Measurements from ENCODE around the gene KPNB1. TPM values are rescaled to one million over a fixed set of nuclear protein-coding genes. Genes with fewer than 3 reads are reported as not detected.

The KPNB1 gene
- total RNA-seq, 4 donors from 2014 or later: 179 to 236 (median 205) TPM

DNA sequence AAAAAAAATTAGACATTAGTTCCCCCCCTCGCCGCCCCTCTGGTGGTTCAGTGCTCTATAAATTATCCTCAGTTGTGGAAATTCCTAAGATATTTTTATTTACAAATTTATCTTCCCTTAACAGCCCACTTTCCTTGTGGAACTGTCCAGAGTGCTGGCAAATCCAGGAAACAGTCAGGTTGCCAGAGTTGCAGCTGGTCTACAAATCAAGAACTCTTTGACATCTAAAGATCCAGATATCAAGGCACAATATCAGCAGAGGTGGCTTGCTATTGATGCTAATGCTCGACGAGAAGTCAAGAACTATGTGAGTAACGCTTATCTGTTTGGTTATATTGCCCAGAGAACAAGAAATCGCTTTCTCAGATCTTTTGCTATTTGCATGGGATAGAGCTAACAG lies 2.9 kb downstream of the KPNB1 start:
- no peaks in the 10 kb centered on the region for H3K27me3 ChIP-seq
- H3K4me3 ChIP-seq: no peak overlapping the region
- no peaks in the 10 kb centered on the region for H3K9me3 ChIP-seq
- intact Hi-C loops (cut with DNase I): no loop called here
- TF ChIP-seq POLR2AphosphoS5 (IDR thresholded peaks at IDR 0.05) (no peak), CTCF (IDR thresholded peaks at IDR 0.05) (no peak)
- H3K4me1 ChIP-seq: peaks cover 34 to 71% (median 62%) of the 10 kb centered on the region in 4 donors
- WGBS: 92% methylated on average over 6 of the region's 6 CpGs
- H3K36me3 ChIP-seq: peaks cover 25 to 60% (median 54%) of the 10 kb centered on the region in 4 donors
- DNase-seq (ENCODE audit: extremely low spot score): no peak
- no peak overlapping the region for H3K27ac ChIP-seq (replicated peaks in 1 of 4)

DNA sequence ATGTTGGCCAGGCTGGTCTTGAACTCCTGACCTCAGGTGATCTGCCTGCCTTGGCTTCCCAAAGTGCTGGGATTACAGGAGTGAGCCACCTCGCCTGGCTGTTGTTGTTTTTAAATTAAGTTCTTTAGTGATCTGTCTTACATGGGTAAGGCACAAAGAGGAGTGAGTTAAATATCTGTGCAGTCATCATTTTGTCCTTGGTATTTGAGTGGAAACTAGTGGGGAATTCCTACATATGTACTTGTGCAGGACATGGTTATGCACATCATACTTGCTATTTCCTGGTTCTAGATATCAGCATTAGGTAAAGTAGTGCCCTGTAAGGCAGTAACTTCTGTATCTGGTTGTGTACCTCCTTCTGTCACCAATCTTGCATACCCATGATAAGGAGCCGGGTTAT lies 3.7 kb downstream of the KPNB1 start:
- Histone ChIP-seq H3K27ac (replicated peaks in 1 of 4) (no peak overlapping the region), H3K4me1 (peaks cover 30 to 65% (median 56%) of the 10 kb centered on the region in 4 donors), H3K27me3 (no peaks in the 10 kb centered on the region), H3K9me3 (no peaks in the 10 kb centered on the region), H3K4me3 (no peak overlapping the region), H3K36me3 (peaks cover 34 to 69% (median 63%) of the 10 kb centered on the region in 4 donors)
- intact Hi-C loops (cut with DNase I): no loop called here
- TF ChIP-seq CTCF (IDR thresholded peaks at IDR 0.05) (no peak), POLR2A (IDR thresholded peaks at IDR 0.05; ENCODE audit: low read depth) (no peak), EP300 (IDR thresholded peaks at IDR 0.05) (no peak)
- WGBS: 58% methylated on average over 2 of the region's 2 CpGs
- no peak for DNase-seq (ENCODE audit: extremely low spot score)

DNA sequence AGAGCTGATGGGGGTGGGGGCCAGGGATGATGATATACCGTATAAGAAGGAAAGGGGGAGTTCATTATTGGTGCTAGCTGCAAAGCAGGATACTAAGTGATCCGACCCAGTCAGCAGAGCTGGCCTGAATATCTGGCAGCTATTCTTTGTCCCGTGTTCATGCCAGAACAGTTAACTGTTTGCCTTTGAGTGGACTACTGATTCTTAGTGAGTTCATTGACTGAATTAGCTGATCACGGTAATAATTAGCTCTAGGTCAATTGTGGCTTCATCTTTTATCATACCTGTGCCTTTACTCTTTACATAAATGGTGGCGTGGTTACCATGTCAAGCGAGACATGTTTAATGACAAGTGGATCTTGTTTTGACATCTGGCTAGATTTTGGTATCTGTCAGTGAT lies 5.3 kb downstream of the KPNB1 start:
- no peaks in the 10 kb centered on the region for H3K27me3 ChIP-seq
- peaks cover 46 to 85% (median 77%) of the 10 kb centered on the region in 4 donors for H3K36me3 ChIP-seq
- peak overlapping the region in 1 of 4 donors; percentile 12 for H3K27ac ChIP-seq (replicated peaks in 1 of 4)
- no peak for DNase-seq (ENCODE audit: extremely low spot score)
- no peak for TF ChIP-seq POLR2A (IDR thresholded peaks at IDR 0.05; ENCODE audit: low read depth)
- TF ChIP-seq EP300 (IDR thresholded peaks at IDR 0.05): no peak
- no peak for TF ChIP-seq POLR2AphosphoS5 (IDR thresholded peaks at IDR 0.05)
- no peak for TF ChIP-seq CTCF (IDR thresholded peaks at IDR 0.05)
- H3K4me1 ChIP-seq: peaks cover 25 to 63% (median 57%) of the 10 kb centered on the region in 4 donors
- H3K9me3 ChIP-seq: no peaks in the 10 kb centered on the region
- 51% methylated on average over 6 of the region's 6 CpGs for WGBS
- H3K4me3 ChIP-seq: no peak overlapping the region
- intact Hi-C loops (cut with DNase I): no loop called here

- no peak for DNase-seq (ENCODE audit: extremely low spot score)
- Histone ChIP-seq H3K36me3 (peaks cover 61 to 100% (median 96%) of the 10 kb centered on the region in 4 donors), H3K9me3 (no peaks in the 10 kb centered on the region), H3K27ac (replicated peaks in 1 of 4) (peak overlapping the region in 1 of 4 donors; percentile 13), H3K4me1 (peaks cover 5 to 32% (median 25%) of the 10 kb centered on the region in 4 donors), H3K27me3 (no peaks in the 10 kb centered on the region), H3K4me3 (no peak overlapping the region)
- TF ChIP-seq POLR2A (IDR thresholded peaks at IDR 0.05; ENCODE audit: low read depth) (no peak), POLR2AphosphoS5 (IDR thresholded peaks at IDR 0.05) (no peak), EP300 (IDR thresholded peaks at IDR 0.05) (no peak), CTCF (IDR thresholded peaks at IDR 0.05) (no peak)
- 66% methylated on average over 6 of the region's 6 CpGs for WGBS
- intact Hi-C loops (cut with DNase I): loop anchor here (10.0 kb wide), 1 partner anchor 145 kb away; no protein-coding TSS in a partner anchor
Measured at GRCh38 chr17:47660064-47660492, 10.4 kb downstream of the KPNB1 start.
